Activated CD8-positive, alpha-beta memory T cell treated with anti-CD3 and anti-CD28 coated beads for 48 hours (primary cell): ENCODE data around the gene CFHR5.
"Not testable (repeated sequence)": the region's sequence is repeated elsewhere in the genome, so short reads cannot be mapped to it uniquely, and the experiment has no call there.

Source experiments
- DNase-seq, 3 experiments: peaks; one replicate each; pipeline ENCODE4 v3.0.0-alpha.2; 2020; ENCODE audit warnings: low read depth in 2 of 3, low spot score in 2 of 3

Gene CFHR5

DNA sequence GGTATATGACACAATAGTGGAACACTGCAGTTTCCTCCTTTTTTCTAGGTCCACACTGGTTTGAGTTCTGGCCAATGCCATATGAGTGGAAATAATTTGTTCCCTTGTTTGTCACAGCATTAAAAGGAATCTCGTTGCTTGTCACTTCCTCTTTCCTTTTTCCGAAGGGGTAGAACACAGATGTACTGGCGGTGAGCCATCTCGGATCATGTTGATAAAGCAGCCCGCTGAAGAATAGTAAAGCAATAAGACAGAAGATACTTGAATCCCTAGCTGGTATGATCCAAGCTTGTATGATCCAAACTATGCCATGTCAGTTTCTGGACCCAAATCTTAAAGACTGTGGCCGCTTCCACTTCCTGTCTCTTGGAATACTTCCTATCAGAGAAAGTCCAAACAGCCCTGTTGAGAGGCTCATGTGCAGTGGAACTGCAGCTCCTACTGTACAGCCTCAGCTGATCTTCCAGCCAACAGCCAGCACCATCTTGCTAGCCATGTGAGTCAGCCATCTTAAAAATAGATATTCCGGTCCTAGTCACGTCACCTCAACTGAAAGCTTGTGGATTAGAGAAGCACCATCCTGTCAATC is 40.3 kb downstream of the CFHR5 start:
- DNase-seq: no peak

DNA sequence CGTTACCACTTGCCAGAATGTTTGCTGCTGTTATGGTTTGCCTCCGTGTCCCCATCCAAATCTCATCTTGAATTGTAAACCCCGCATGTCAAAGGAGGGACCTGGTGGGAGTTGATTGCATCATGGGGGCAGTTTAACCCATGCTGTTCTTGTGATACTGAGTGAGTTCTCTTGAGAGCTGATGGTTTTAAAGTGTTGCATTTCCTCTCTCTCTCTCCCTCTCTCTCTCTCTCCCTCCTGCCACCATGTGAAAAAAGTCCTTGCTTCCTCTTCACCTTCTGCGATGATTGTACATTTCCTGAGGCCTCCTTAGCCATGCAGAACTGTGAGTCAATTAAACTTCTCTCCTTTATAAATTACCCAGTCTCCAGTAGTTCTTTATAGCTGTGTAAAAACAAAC is 44.4 kb downstream of the CFHR5 start:
- DNase-seq: no peak

GRCh38 chr1:197024460-197024859 is 47.1 kb downstream of the CFHR5 start:
- no peak for DNase-seq

DNA sequence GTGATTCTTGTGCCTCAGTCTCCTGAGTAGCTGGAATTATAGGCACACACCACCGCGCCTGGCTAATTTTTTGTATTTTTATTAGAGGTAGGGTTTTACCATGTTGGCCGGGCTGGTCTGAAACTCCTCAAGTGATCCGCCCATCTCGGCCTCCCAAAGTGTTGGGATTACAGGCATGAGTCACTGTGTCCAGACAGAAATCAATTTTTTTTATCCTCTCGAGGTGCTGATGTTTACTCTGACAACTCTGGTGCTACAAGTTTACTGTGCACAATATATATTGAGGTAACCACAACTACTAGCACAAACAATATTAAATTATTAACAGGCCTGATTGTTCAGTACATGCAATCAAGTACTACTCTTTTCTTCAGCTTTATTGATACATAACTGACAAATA is 50.0 kb downstream of the CFHR5 start:
- no peak for DNase-seq

GRCh38 chr1:197029749-197030148 is 52.4 kb downstream of the CFHR5 start:
- DNase-seq: no peak

GRCh38 chr1:197034631-197035339 is 57.4 kb downstream of the CFHR5 start:
- DNase-seq: not testable (repeated sequence)

DNA sequence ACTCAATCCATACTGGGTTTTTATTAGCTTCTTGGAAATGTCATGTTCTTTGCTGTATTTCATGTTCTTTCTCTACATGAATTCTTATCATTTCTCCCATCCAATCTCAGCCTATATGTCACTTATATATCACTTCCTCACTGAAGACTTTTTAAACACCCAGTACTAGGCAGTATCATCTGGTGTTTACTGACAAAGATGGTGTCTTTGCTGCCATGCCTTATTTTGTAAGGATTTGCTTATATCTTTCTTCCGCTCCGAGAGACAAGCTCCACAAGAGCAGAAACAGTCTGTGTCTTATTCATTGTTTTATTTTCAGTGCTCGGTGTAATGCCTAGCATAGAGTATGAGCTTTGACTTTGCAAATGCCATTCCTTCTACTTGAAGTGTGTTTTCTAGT is 59.5 kb downstream of the CFHR5 start:
- no peak for DNase-seq

- no peak for DNase-seq
Observed at GRCh38 chr1:197041486-197042353, 64.4 kb downstream of the CFHR5 start.

- no peak for DNase-seq
Observed at GRCh38 chr1:197042676-197043341, 65.5 kb downstream of the CFHR5 start.

DNA sequence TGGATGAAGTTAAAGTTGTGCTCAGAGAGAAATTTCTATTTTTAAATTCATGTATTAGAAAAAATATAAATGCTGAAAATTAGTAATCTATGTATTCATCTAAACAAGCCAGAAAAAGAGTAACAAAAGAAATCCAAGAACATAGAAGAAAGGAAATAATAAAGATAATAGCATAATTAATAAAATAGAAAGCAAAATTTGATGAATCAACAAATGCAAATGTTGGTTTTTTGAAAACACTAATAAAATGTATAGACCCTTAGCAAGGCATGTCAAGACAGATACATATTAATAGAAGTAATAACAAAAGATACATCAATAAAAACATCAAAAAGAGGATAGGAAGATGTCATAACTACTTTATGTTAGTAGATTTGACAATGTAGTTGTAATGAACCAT is 71.7 kb downstream of the CFHR5 start:
- no peak for DNase-seq
